NT2/D1 (cell line): ENCODE data around the gene TRIM67.

Source experiments
- YY1 ChIP-seq: IDR thresholded peaks from 2 replicates; pipeline ENCODE4 v1.6.1; 2011; ENCODE audit not compliant: insufficient read length, insufficient read depth
- ZNF274 ChIP-seq: IDR thresholded peaks from 2 replicates; pipeline ENCODE4 v1.6.1; 2011; ENCODE audit warnings: mild to moderate bottlenecking, low read depth, low read length

- TF ChIP-seq YY1: no peak
- no peak for TF ChIP-seq ZNF274
Measured at GRCh38 chr1:231144416-231145193, 17.3 kb upstream of the TRIM67 start.
